NCI-H2029 (cell line): Measurements from ENCODE around the gene GMPS.
"Not testable (repeated sequence)": the region's sequence is repeated elsewhere in the genome, so short reads cannot be mapped to it uniquely, and the experiment has no call there.

ENCODE experiments used
- DNase-seq: peaks from one replicate; lab custom pipeline; 2025; lab: John Stamatoyannopoulos, UW

GMPS gene

DNA sequence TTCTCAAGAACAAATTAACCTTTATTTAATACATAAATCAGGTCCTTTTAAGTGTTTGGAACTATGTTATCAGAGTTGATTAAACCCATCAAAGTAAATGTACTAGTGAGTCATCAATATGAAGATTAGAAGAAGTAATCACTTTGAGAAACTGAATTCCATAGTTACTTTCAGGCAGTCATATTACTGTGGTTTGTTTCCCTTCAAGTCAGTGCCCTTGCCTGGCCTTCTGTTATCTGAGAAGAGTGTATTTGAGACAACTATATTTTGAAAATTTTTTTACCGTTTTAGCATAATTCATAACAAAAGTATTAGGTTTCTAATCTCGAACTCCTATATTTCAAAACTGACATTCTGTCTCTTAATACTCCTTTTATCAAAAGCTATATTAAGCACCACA is 73.6 kb downstream of the GMPS start:
- no peak for DNase-seq

- DNase-seq = no peak
Measured at GRCh38 chr3:155946178-155946577, 75.7 kb downstream of the GMPS start.

DNA sequence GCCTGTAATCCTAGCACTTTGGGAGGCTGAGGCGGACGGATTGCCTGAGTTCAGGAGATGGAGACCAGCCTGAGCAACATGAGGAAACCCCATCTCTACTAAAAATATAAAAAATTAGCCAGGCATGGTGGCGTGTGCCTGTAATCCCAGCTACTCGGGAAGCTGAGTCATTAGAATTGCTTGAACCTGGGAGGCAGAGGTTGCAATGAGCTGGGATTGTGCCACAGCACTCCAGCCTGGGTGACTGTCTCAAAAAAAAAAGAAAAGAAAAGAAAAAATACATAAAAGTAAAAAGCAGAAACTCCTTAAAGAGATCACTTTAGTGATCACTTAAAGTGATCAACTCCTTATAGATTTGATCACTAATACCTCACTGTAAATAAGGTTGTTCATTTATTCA is 78.0 kb downstream of the GMPS start:
- DNase-seq = no peak

GRCh38 chr3:155949453-155950217 is 79.2 kb downstream of the GMPS start:
- no peak for DNase-seq

GRCh38 chr3:155956508-155957411 is 86.3 kb downstream of the GMPS start:
- DNase-seq = peak; percentile 10

- DNase-seq = peak; percentile 76
Measured at GRCh38 chr3:155957412-155957880, 87.0 kb downstream of the GMPS start.

- DNase-seq = no peak
Measured at GRCh38 chr3:155958676-155959075, 88.2 kb downstream of the GMPS start.

DNA sequence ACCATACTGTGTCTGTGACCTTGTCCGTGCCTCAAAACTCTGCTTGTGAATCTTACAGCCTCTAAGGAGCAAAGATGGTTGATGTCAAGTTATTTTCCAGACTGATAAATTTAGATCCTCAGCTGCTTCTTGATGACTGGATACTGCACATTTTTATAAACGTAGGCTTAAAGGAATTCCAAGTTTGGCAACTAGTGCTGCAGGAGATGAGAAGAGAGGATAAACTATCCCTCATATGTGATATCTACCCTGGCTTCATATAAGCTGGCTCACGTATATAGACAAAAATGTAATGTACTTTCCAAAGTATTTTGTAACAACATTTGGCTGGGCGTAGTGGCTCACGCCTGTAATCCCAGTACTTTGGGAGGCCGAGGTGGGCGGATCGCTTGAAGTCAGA is 89.6 kb downstream of the GMPS start:
- no peak for DNase-seq

DNA sequence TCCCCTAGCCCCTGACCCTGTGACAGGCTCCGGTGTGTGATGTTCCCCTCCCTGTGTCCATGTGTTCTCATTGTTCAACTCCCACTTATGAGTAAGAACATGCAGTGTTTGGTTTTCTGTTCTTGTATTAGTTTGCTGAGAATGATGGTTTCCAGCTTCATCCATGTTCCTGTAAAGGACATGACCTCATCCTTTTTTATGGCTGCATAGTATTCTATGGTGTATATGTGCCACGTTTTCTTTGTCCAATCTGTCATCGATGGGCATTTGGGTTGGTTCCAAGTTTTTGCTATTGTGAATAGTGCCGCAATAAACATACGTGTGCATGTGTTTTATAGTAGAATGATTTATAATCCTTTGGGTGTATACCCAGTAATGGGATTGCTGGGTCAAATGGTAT is 90.6 kb downstream of the GMPS start:
- DNase-seq = not testable (repeated sequence)

DNA sequence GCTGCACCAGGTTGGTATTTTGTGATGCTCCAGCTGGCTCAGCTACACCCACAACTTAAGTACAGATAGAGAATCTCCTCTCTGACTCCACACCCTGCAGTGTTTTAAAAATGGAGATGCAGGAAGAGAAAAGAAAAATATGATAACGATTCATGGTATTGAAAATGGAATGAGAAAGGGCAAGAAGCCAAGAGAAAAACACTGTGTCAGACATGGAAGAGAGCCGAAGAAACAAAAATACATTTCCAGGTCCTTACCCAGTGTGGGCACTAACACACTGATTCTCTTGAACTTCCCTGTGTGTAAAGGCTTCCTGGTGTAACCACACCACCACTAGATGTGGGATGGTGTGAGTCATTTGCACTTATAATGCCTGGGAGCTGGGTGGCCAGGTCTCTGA is 93.1 kb downstream of the GMPS start:
- DNase-seq = no peak

GRCh38 chr3:155970398-155970797 is 99.9 kb downstream of the GMPS start:
- no peak for DNase-seq

- no peak for DNase-seq
Measured at GRCh38 chr3:155972885-155973584, 102.6 kb downstream of the GMPS start.

DNA sequence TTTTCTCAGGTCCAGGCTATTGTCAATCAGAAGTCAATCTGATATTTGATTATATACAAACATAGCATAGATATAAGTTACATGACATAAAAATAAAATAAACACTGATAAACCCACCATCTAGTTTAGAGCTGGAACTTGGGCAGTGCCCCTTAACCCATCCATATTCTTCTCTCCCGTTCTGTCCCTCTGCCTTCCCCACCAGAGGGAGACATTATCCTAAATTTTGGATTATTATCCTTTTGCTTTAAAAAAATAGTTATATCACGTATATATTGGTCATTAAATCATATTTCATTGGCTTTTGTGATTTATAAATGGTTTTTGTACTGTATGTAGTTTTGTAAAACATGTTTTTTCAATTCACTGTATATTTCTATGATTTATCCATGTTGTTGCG is 107.9 kb downstream of the GMPS start:
- DNase-seq = no peak

GRCh38 chr3:155979746-155980145 is 109.3 kb downstream of the GMPS start:
- DNase-seq = no peak

DNA sequence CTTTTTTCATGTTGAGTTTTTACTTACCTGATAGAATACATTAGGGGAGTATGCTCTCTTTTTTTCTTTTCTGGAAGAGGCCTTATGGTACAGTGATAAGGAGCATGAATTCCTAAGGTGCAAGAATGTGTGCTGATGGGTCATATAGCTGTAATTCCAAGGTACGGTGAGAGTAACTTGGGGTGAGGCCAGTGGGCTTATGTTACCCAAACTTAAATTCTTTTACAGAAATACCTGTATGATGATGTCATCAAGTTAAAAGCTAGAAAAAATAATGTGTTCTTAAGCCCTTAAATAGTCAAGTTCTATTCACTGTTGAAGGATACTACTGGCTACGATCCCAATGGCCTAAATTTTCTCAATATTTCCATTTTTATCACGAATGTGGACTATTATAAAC is 111.2 kb downstream of the GMPS start:
- no peak for DNase-seq

GRCh38 chr3:155983834-155984474 is 113.5 kb downstream of the GMPS start:
- no peak for DNase-seq

GRCh38 chr3:155984791-155985417 is 114.5 kb downstream of the GMPS start:
- DNase-seq = no peak

GRCh38 chr3:155989536-155989935 is 119.1 kb downstream of the GMPS start:
- DNase-seq = no peak

DNA sequence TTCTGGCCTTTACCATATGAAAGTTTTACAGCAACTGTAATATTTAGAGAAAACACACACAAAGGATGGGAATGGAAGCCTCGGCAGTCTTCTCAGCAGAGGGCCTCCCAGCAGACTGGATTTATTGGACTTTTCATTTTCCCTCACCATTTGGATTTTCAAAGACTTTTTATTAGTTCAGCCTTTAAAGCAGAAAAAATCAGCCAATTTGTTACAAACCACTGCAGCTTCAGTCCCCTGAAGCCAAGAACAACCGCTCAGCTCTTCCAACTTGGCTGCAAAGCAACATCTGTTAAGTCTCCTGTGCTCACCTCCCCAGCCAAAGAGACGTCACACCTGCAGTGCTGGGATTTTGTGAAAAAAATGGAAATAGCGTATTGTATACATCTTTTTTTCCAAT is 120.8 kb downstream of the GMPS start:
- no peak for DNase-seq

DNA sequence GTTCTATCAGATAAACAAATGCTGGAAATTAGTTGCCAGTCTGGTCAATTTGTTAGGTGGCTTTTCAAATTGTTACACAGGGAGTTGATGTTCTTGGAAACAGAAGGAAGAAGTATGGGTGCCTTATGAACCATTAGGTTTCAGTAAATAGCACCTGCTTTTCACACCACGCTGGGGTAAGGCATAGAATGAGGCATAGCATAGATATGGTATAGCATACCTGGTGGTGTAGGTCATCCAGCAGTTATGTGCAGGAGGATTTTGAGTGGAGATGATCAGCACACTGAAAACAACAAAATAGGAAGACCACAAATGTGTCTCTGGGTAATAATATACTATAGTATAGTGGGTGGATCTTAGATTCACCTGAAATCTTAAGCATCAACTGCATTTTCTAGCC is 121.4 kb downstream of the GMPS start:
- DNase-seq = no peak
